ENCODE results near the gene E2F6. TPM values are rescaled to one million over a fixed set of nuclear protein-coding genes. Genes with fewer than 3 reads are reported as not detected.
A peak's percentile ranks its signal among the peaks of the same experiment; 100 is the strongest.

E2F6 gene
- total and polyA plus RNA-seq, 2 of the 13 experiments (the other 11 are each of a cell fraction or from before 2014, with no cell fraction given): 27.3 to 36.0 TPM

DNA sequence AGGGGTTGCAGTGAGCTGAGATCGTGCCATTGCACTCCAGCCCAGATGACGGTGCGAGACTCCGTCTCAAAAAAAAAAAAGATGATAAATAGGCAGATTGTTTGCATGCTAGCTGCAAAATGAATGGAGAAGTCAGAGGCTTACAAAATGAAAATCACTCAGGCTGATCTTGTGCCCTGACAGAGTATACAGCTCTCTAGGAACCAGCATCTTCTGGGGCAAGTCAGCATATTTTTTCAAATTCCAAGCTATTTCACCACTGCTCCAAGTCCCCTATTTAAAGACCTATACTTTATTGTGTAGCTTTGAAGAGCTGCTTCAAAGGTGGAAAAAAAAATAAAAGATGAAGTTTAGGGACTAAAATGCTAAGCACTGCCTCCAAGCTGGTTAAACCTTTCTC is 6.1 kb downstream of the E2F6 start:
- H3K79me2 ChIP-seq (ENCODE audit: insufficient read depth, low read length): peaks cover 97% of the 10 kb centered on the region
- BruUV-seq (replicated peaks): no TSS peak
- 0 out of 2 replicates have a peak overlapping the region, but pooled peaks have one; percentile 1 for H3K4me2 ChIP-seq (ENCODE audit: low read depth, low read length)
- H2AFZ ChIP-seq (ENCODE audit: low read length): no peak overlapping the region
- DNase-seq (ENCODE audit: low spot score) (no peak), ATAC-seq (no peak), FAIRE-seq (no peak)
- 98% methylated on average over 4 of the region's 4 CpGs for WGBS (ENCODE audit: low lambda C conversion rate)
- intact Hi-C loops (cut with micrococcal nuclease; ENCODE audit: unreplicated experiment): no loop called here
- H3K27ac ChIP-seq (ENCODE audit: extremely low read length, insufficient read depth, low read length): no peak overlapping the region
- peaks cover 52% of the 10 kb centered on the region for H4K20me1 ChIP-seq (ENCODE audit: insufficient read depth, low read length)
- H3K36me3 ChIP-seq (replicated peaks in 1 of 2; ENCODE audit: control insufficient read depth in 1 of 2, insufficient read depth in 2 of 2, low read length in 2 of 2): peaks cover 10 to 38% of the 10 kb centered on the region in 2 experiments
- CTCF ChIA-PET (ENCODE audit: low intra/inter-chr PET ratio, low total read pairs): no interaction called here
- peaks cover 74% of the 10 kb centered on the region for H3K4me1 ChIP-seq (ENCODE audit: insufficient read depth, low read length)
- POLR2A ChIA-PET: no interaction called here
- H3K4me3 ChIP-seq (replicated peaks in 1 of 3; ENCODE audit: insufficient read depth in 1 of 3, low read depth in 2 of 3, low read length in 3 of 3): no peak overlapping the region
- no peak for TF ChIP-seq ZNF570 (CRISPR knock-in tag; IDR thresholded peaks at IDR 0.05; ENCODE audit: borderline replicate concordance)
- TF ChIP-seq MAFK (conservative IDR thresholded peaks at IDR 0.05 in 1 of 2, IDR thresholded peaks at IDR 0.05 in 1 of 2; ENCODE audit: low read length in 2 of 2): 0 out of 4 replicates have a peak, but pooled peaks have one; percentile 4 to 15
- TF ChIP-seq MEIS1 (CRISPR knock-in tag; IDR thresholded peaks at IDR 0.05; ENCODE audit: borderline replicate concordance): no peak
- no peak for TF ChIP-seq ZNF207 (IDR thresholded peaks at IDR 0.05; ENCODE audit: borderline replicate concordance)
- TF ChIP-seq, protein P1, sequence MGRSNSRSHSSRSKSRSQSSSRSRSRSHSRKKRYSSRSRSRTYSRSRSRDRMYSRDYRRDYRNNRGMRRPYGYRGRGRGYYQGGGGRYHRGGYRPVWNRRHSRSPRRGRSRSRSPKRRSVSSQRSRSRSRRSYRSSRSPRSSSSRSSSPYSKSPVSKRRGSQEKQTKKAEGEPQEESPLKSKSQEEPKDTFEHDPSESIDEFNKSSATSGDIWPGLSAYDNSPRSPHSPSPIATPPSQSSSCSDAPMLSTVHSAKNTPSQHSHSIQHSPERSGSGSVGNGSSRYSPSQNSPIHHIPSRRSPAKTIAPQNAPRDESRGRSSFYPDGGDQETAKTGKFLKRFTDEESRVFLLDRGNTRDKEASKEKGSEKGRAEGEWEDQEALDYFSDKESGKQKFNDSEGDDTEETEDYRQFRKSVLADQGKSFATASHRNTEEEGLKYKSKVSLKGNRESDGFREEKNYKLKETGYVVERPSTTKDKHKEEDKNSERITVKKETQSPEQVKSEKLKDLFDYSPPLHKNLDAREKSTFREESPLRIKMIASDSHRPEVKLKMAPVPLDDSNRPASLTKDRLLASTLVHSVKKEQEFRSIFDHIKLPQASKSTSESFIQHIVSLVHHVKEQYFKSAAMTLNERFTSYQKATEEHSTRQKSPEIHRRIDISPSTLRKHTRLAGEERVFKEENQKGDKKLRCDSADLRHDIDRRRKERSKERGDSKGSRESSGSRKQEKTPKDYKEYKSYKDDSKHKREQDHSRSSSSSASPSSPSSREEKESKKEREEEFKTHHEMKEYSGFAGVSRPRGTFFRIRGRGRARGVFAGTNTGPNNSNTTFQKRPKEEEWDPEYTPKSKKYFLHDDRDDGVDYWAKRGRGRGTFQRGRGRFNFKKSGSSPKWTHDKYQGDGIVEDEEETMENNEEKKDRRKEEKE (IDR thresholded peaks at IDR 0.05): no peak
- in situ Hi-C loops (cut with HindIII; ENCODE audit: extremely low pct_ligation_motif_present, low pct_unique_long_range_greater_than_20kb): no loop called here
- H3K9ac ChIP-seq (ENCODE audit: insufficient read depth, low read depth, low read length): no peak overlapping the region
- no peaks in the 10 kb centered on the region for H3K9me3 ChIP-seq (ENCODE audit: low read length)
- H3K27me3 ChIP-seq (ENCODE audit: control insufficient read depth in 1 of 2, insufficient read depth in 2 of 2, low read length in 2 of 2): no peaks in the 10 kb centered on the region

- in situ Hi-C loops (cut with HindIII; ENCODE audit: extremely low pct_ligation_motif_present, low pct_unique_long_range_greater_than_20kb) (no loop called here), intact Hi-C loops (cut with micrococcal nuclease; ENCODE audit: unreplicated experiment) (no loop called here)
- H3K9ac ChIP-seq (ENCODE audit: insufficient read depth, low read depth, low read length): no peak overlapping the region
- H4K20me1 ChIP-seq (ENCODE audit: insufficient read depth, low read length): peaks cover 48% of the 10 kb centered on the region
- CTCF ChIA-PET (ENCODE audit: low intra/inter-chr PET ratio, low total read pairs): no interaction called here
- DNase-seq (ENCODE audit: low spot score) (no peak), ATAC-seq (peak; percentile 43), FAIRE-seq (no peak)
- H3K27ac ChIP-seq (ENCODE audit: extremely low read length, insufficient read depth, low read length): no peak overlapping the region
- H3K4me1 ChIP-seq (ENCODE audit: insufficient read depth, low read length): peaks cover 64% of the 10 kb centered on the region
- H3K36me3 ChIP-seq (replicated peaks in 1 of 2; ENCODE audit: control insufficient read depth in 1 of 2, insufficient read depth in 2 of 2, low read length in 2 of 2): peaks cover 10 to 46% of the 10 kb centered on the region in 2 experiments
- POLR2A ChIA-PET: interaction anchor here (0.7 kb wide), 1 partner anchor 523 kb away, joined by 3 read pairs; no protein-coding TSS in a partner anchor
- H3K79me2 ChIP-seq (ENCODE audit: insufficient read depth, low read length): peaks cover 96% of the 10 kb centered on the region
- H2AFZ ChIP-seq (ENCODE audit: low read length): no peak overlapping the region
- no peaks in the 10 kb centered on the region for H3K27me3 ChIP-seq (ENCODE audit: control insufficient read depth in 1 of 2, insufficient read depth in 2 of 2, low read length in 2 of 2)
- H3K9me3 ChIP-seq (ENCODE audit: low read length): no peaks in the 10 kb centered on the region
- 95% methylated on average over 3 of the region's 3 CpGs for WGBS (ENCODE audit: low lambda C conversion rate)
- H3K4me3 ChIP-seq (replicated peaks in 1 of 3; ENCODE audit: insufficient read depth in 1 of 3, low read depth in 2 of 3, low read length in 3 of 3): no peak overlapping the region
- H3K4me2 ChIP-seq (ENCODE audit: low read depth, low read length): no peak overlapping the region
- TF ChIP-seq, protein P2, sequence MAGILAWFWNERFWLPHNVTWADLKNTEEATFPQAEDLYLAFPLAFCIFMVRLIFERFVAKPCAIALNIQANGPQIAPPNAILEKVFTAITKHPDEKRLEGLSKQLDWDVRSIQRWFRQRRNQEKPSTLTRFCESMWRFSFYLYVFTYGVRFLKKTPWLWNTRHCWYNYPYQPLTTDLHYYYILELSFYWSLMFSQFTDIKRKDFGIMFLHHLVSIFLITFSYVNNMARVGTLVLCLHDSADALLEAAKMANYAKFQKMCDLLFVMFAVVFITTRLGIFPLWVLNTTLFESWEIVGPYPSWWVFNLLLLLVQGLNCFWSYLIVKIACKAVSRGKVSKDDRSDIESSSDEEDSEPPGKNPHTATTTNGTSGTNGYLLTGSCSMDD (CRISPR knock-in tag; IDR thresholded peaks at IDR 0.05): no peak
- TF ChIP-seq PHF21A (CRISPR knock-in tag; IDR thresholded peaks at IDR 0.05): no peak
- TF ChIP-seq ZNF383 (CRISPR knock-in tag; IDR thresholded peaks at IDR 0.05; ENCODE audit: borderline replicate concordance): no peak
- TF ChIP-seq ARNT2 (CRISPR knock-in tag; IDR thresholded peaks at IDR 0.05; ENCODE audit: low read depth): no peak
- no peak for TF ChIP-seq ZNF292 (CRISPR knock-in tag; IDR thresholded peaks at IDR 0.05; ENCODE audit: borderline replicate concordance, low read depth)
- TF ChIP-seq RXRA (CRISPR knock-in tag; IDR thresholded peaks at IDR 0.05): no peak
- no peak for TF ChIP-seq ZNF660 (CRISPR knock-in tag; IDR thresholded peaks at IDR 0.05; ENCODE audit: borderline replicate concordance, low read depth)
- BruUV-seq (replicated peaks): no TSS peak
Observed at GRCh38 chr2:11458753-11459152, 7.2 kb downstream of the E2F6 start.

Measured in HepG2 (cell line).